A673 (cell line): Measurements from ENCODE around the gene MDH1B.

Experiments used
- EZH2 ChIP-seq: fragments of 200-600 bp; sonication (generic); IDR thresholded peaks from 2 replicates; pipeline ENCODE4 v1.6.1; 2017; ENCODE audit warnings: borderline replicate concordance, low read depth, mild to moderate bottlenecking, mixed read lengths, antibody characterized with exemption, low read length; ENCODE audit not compliant: poor library complexity, severe bottlenecking
- TF ChIP-seq, protein P1 (sequence below): fragments of 300-800, 200-600 bp; sonication (generic); conservative IDR thresholded peaks from 2 replicates; pipeline ENCODE4 v1.5.1; 2017; ENCODE audit warnings: low read depth, mild to moderate bottlenecking, antibody characterized with exemption, low read length, moderate library complexity, mixed read lengths

DNA sequence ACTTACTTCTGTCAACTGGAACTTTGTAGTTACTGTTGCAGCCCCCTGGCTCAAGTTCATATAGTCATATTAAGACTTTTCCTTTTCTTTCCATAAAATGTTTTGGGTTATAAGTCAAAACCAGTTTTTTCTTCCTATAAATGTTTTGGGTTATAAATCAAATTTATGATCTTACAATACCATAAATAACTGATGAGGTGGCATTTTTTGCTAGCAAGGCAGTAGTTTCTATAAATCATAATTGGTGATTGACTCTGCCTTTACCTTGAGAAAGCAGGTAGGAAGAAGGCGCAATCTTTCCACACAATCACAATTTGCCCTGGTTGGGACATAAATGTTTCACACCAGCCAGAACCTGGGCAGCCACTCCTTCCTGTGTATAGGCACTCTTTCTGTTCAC, 41.8 kb downstream of the MDH1B start:
- TF ChIP-seq, protein P1, sequence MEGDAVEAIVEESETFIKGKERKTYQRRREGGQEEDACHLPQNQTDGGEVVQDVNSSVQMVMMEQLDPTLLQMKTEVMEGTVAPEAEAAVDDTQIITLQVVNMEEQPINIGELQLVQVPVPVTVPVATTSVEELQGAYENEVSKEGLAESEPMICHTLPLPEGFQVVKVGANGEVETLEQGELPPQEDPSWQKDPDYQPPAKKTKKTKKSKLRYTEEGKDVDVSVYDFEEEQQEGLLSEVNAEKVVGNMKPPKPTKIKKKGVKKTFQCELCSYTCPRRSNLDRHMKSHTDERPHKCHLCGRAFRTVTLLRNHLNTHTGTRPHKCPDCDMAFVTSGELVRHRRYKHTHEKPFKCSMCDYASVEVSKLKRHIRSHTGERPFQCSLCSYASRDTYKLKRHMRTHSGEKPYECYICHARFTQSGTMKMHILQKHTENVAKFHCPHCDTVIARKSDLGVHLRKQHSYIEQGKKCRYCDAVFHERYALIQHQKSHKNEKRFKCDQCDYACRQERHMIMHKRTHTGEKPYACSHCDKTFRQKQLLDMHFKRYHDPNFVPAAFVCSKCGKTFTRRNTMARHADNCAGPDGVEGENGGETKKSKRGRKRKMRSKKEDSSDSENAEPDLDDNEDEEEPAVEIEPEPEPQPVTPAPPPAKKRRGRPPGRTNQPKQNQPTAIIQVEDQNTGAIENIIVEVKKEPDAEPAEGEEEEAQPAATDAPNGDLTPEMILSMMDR = no peak
- no peak for TF ChIP-seq EZH2
